ENCODE results near the gene RSRP1. TPM values are rescaled to one million over a fixed set of nuclear protein-coding genes. Genes with fewer than 3 reads are reported as not detected.
"Not testable (repeated sequence)": the region's sequence is repeated elsewhere in the genome, so short reads cannot be mapped to it uniquely, and the experiment has no call there.

RSRP1 gene
- total and polyA plus RNA-seq, 2 of the 4 experiments (the other 2 are of a cell fraction), result 71.0 TPM

DNA sequence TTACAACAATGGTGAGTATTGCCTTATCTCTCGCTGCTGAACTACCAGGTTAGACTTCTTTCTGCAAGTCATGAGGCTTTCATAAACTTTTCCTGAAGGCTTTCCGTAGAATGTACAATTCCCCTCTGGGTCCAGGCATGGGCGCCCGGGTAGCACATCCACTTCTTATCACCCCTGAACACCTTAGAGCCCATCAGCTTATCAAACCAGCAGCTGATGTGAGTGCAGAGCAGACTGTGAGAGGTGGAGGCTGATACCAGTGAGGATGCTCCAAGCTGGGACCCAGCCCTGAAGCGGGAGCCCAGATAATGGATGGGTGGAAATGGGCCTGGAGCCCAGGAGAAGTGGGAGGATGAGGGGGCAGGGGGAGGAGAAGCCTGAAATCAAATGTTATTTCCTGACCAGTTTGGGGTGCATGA lies 32.4 kb upstream of the RSRP1 start:
- H3K9me1 ChIP-seq (ENCODE audit: insufficient read depth, low read length); H2BK120ac ChIP-seq (ENCODE audit: low read depth, low read length); H3K18ac ChIP-seq (ENCODE audit: low read depth, low read length); ATAC-seq (ENCODE audit: low read depth); H3K36me3 ChIP-seq (ENCODE audit: control insufficient read depth, insufficient read depth, low read length); H3K4ac ChIP-seq (ENCODE audit: low read depth, low read length); H2BK15ac ChIP-seq (ENCODE audit: low read depth, low read length); DNase-seq; H3K27ac ChIP-seq (ENCODE audit: insufficient read depth, low read length); H2AK5ac ChIP-seq (ENCODE audit: low read depth, low read length); H4K8ac ChIP-seq (ENCODE audit: low read depth in 2 of 2, low read length in 2 of 2); H2AK9ac ChIP-seq (replicated peaks; ENCODE audit: low read depth, low read length, poor library complexity); H3K4me3 ChIP-seq (ENCODE audit: insufficient read depth, low read depth, low read length); POLR2A ChIA-PET (ENCODE audit: unreplicated experiment); H3K56ac ChIP-seq (ENCODE audit: extremely low read depth, insufficient read depth, low read length); H3K23ac ChIP-seq (ENCODE audit: low read depth, low read length); H2BK5ac ChIP-seq (ENCODE audit: low read depth, low read length, poor library complexity, severe bottlenecking); H2AFZ ChIP-seq (replicated peaks; ENCODE audit: low read length, poor library complexity); H4K20me1 ChIP-seq (ENCODE audit: insufficient read depth, low read length); CTCF ChIA-PET; H3K4me1 ChIP-seq (ENCODE audit: control insufficient read depth, insufficient read depth, low read length); H4K91ac ChIP-seq (ENCODE audit: insufficient read depth, low read depth, low read length); BruUV-seq (replicated peaks); dilution Hi-C loops (cut with HindIII; ENCODE audit: low sequenced_read_pairs, unreplicated experiment); H3K9ac ChIP-seq (ENCODE audit: low read depth, low read length); H3K14ac ChIP-seq (replicated peaks; ENCODE audit: low read depth, low read length); H4K5ac ChIP-seq (ENCODE audit: low read depth, low read length); H3K4me2 ChIP-seq (ENCODE audit: low read depth, low read length); H2BK20ac ChIP-seq (ENCODE audit: low read depth, low read length); H3K9me3 ChIP-seq (ENCODE audit: control insufficient read depth, insufficient read depth, low read length); H3K27me3 ChIP-seq (ENCODE audit: control insufficient read depth, insufficient read depth, low read length); H3K79me1 ChIP-seq (ENCODE audit: low read depth in 1 of 2, low read length in 2 of 2): not testable (repeated sequence)
- in situ Hi-C loops (cut with MboI; ENCODE audit: low sequenced_read_pairs) (loop anchor here (10.0 kb wide), 2 partner anchors 125 to 245 kb away; no protein-coding TSS in a partner anchor), intact Hi-C loops (cut with micrococcal nuclease) (loop anchor here (10.0 kb wide), 1 partner anchor 245 kb away; no protein-coding TSS in a partner anchor)
- WGBS, 2 experiments (ENCODE audit: extremely low coverage in 2 of 2, insufficient read length in 1 of 2), result no CpG with 5 or more reads among the region's 5 CpGs

- H4K91ac ChIP-seq (ENCODE audit: insufficient read depth, low read depth, low read length); in situ Hi-C loops (cut with MboI; ENCODE audit: low sequenced_read_pairs); H3K23ac ChIP-seq (ENCODE audit: low read depth, low read length); H4K5ac ChIP-seq (ENCODE audit: low read depth, low read length); H2AFZ ChIP-seq (replicated peaks; ENCODE audit: low read length, poor library complexity); CTCF ChIA-PET; H4K8ac ChIP-seq (ENCODE audit: low read depth in 2 of 2, low read length in 2 of 2); H2AK5ac ChIP-seq (ENCODE audit: low read depth, low read length); H3K79me1 ChIP-seq (ENCODE audit: low read depth in 1 of 2, low read length in 2 of 2); DNase-seq; intact Hi-C loops (cut with micrococcal nuclease); POLR2A ChIA-PET (ENCODE audit: unreplicated experiment); H3K9me3 ChIP-seq (ENCODE audit: control insufficient read depth, insufficient read depth, low read length); H3K9ac ChIP-seq (ENCODE audit: low read depth, low read length); H3K14ac ChIP-seq (replicated peaks; ENCODE audit: low read depth, low read length); dilution Hi-C loops (cut with HindIII; ENCODE audit: low sequenced_read_pairs, unreplicated experiment); BruUV-seq (replicated peaks); H3K27me3 ChIP-seq (ENCODE audit: control insufficient read depth, insufficient read depth, low read length); H3K27ac ChIP-seq (ENCODE audit: insufficient read depth, low read length); H3K9me1 ChIP-seq (ENCODE audit: insufficient read depth, low read length); H3K36me3 ChIP-seq (ENCODE audit: control insufficient read depth, insufficient read depth, low read length); H3K4ac ChIP-seq (ENCODE audit: low read depth, low read length); H3K4me1 ChIP-seq (ENCODE audit: control insufficient read depth, insufficient read depth, low read length); H2AK9ac ChIP-seq (replicated peaks; ENCODE audit: low read depth, low read length, poor library complexity); H3K4me2 ChIP-seq (ENCODE audit: low read depth, low read length); H4K20me1 ChIP-seq (ENCODE audit: insufficient read depth, low read length); H2BK120ac ChIP-seq (ENCODE audit: low read depth, low read length); H3K18ac ChIP-seq (ENCODE audit: low read depth, low read length); H2BK5ac ChIP-seq (ENCODE audit: low read depth, low read length, poor library complexity, severe bottlenecking); H3K56ac ChIP-seq (ENCODE audit: extremely low read depth, insufficient read depth, low read length); H2BK15ac ChIP-seq (ENCODE audit: low read depth, low read length); H2BK20ac ChIP-seq (ENCODE audit: low read depth, low read length); ATAC-seq (ENCODE audit: low read depth); H3K4me3 ChIP-seq (ENCODE audit: insufficient read depth, low read depth, low read length): not testable (repeated sequence)
- WGBS, 2 experiments (ENCODE audit: extremely low coverage in 2 of 2, insufficient read length in 1 of 2), result no CpG with 5 or more reads among the region's 8 CpGs
Observed at GRCh38 chr1:25278790-25279189, 31.5 kb upstream of the RSRP1 start.
